Karpas-422 (cell line): Measurements from ENCODE around the gene TBC1D22B. TPM values are rescaled to one million over a fixed set of nuclear protein-coding genes. Genes with fewer than 3 reads are reported as not detected.

Experiments used
- DNase-seq: peaks from one replicate; pipeline ENCODE4 v3.0.0-alpha.2; 2015
- H2AFZ ChIP-seq: fragments of 200-600 bp; sonication (generic); 2 replicates; pipeline ENCODE4 v1.6.1; 2014; ENCODE audit warnings: antibody characterized with exemption, low read length, mixed read lengths
- H3K27ac ChIP-seq: fragments of 200-600 bp; sonication (generic); 2 replicates; pipeline ENCODE4 v1.5.1; 2014; ENCODE audit warnings: mild to moderate bottlenecking, low read length, moderate library complexity
- H3K27me3 ChIP-seq: fragments of 200-600 bp; sonication (generic); 2 replicates; pipeline ENCODE4 v1.6.1; 2014; ENCODE audit warnings: low read length, mixed read lengths
- H3K36me3 ChIP-seq: fragments of 200-600 bp; sonication (generic); 2 replicates; pipeline ENCODE4 v1.6.1; 2014; ENCODE audit warnings: low read length, mixed read lengths; ENCODE audit not compliant: insufficient read depth
- H3K4me1 ChIP-seq: fragments of 200-600 bp; sonication (generic); 2 replicates; pipeline ENCODE4 v1.6.1; 2014; ENCODE audit warnings: mild to moderate bottlenecking, low read length, mixed read lengths
- H3K4me2 ChIP-seq: fragments of 200-600 bp; sonication (generic); 2 replicates; pipeline ENCODE4 v1.6.1; 2014; ENCODE audit warnings: low read length, low read depth, mild to moderate bottlenecking; ENCODE audit not compliant: poor library complexity, severe bottlenecking
- H3K4me3 ChIP-seq: fragments of 200-600 bp; sonication (generic); 2 replicates; pipeline ENCODE4 v1.5.1; 2014; ENCODE audit warnings: mild to moderate bottlenecking, antibody characterized with exemption, low read length, mixed read lengths
- H3K79me2 ChIP-seq: fragments of 200-600 bp; sonication (generic); 2 replicates; pipeline ENCODE4 v1.6.1; 2014; ENCODE audit warnings: mild to moderate bottlenecking, low read length, mixed read lengths
- H3K9ac ChIP-seq: fragments of 200-600 bp; sonication (generic); 2 replicates; pipeline ENCODE4 v1.6.0; 2014; ENCODE audit warnings: low read length
- H3K9me2 ChIP-seq: fragments of 200-600 bp; sonication (generic), shearing (Covaris generic); replicated peaks from 2 replicates; pipeline ENCODE4 v1.6.0; 2014; ENCODE audit warnings: mild to moderate bottlenecking, low read length, moderate library complexity; ENCODE audit not compliant: insufficient read depth
- H3K9me3 ChIP-seq: fragments of 300-700, 200-600 bp; sonication (generic); 2 replicates; pipeline ENCODE4 v1.6.1; 2014; ENCODE audit warnings: low read length, mixed read lengths
- H4K20me1 ChIP-seq: fragments of 200-600 bp; sonication (generic); 2 replicates; pipeline ENCODE4 v1.6.1; 2014; ENCODE audit warnings: mild to moderate bottlenecking, antibody characterized with exemption, low read length, low read depth; ENCODE audit not compliant: insufficient read depth
- total RNA-seq: library from RNA; depleted of rRNA; stranded (reverse); fragments of >200 nt; shearing (Covaris generic); gene quantifications from 2 replicates; pipeline ENCODE4 v1.2.3, GENCODE V29; 2014; ENCODE audit warnings: low replicate concordance

Gene TBC1D22B
- total RNA-seq, 1 experiment from 2014 or later = 9.2 TPM

DNA sequence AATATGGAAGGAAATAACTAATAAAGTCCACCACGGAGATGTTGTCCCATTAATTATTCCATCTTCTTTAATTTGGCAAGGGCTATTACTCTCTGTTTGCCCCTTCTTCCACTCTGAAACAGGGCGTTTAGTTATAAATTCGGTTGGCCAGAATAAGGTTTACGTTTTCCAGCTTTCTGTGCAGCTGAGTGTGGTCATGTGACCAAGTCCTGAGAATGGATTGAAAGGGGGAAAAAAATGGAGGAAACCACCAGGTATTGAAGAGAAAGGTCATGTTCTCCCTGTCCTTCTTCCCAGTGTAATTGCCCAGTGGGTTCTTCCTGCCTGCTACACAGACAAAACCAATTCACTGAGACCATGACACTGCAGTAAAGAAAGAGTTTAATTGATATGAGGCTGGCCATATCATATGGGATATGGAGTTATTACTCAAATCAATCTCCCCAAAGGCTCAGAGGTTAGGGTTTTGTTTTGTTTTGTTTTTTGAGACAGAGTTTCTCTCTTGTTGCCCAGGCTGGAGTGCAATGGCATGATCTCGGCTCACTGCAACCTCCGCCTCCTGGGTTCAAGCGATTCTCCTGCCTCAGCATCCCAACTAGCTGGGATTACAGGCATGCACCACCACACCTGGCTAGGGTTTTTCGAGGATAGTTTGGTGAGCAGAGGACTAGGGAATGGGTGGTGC lies 14.3 kb upstream of the TBC1D22B start:
- Histone ChIP-seq H2AFZ (no peak overlapping the region), H4K20me1 (no peaks in the 10 kb centered on the region), H3K27ac (no peak overlapping the region), H3K9me2 (no peaks in the 10 kb centered on the region), H3K9me3 (no peaks in the 10 kb centered on the region), H3K4me1 (0 out of 2 replicates have a peak, but pooled peaks cover 4% of the 10 kb centered on the region), H3K4me3 (no peak overlapping the region), H3K4me2 (no peak overlapping the region), H3K36me3 (no peaks in the 10 kb centered on the region), H3K27me3 (no peaks in the 10 kb centered on the region), H3K9ac (no peak overlapping the region), H3K79me2 (no peaks in the 10 kb centered on the region)
- no peak for DNase-seq

DNA sequence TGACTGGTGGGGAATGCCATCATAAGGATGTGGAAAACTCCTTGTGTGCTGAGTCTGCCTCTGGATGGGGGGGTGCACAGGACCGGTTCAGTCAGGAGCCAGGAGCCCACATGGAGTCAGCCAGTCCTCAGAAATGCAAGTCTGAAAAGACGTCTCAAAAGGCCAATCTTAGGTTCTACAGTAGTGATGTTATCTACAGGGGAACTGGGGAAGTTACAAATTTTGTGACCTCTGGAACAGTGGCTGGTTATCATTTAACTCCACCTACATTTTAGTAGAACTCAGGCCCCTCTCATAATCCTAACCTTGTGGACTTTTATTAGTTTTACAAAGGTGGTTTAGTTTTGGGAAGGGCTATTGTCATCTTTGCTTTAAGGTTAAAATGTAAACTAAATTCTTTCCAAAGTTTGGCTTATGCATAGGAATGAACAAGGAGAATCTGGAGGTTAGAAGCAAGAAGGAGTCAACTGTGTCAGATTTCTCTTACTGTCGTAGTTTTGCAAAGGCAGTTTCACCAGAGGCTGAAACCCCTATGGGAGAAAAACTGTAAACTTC lies 13.7 kb upstream of the TBC1D22B start:
- H3K36me3 ChIP-seq = no peaks in the 10 kb centered on the region
- 0 out of 2 replicates have a peak, but pooled peaks cover 4% of the 10 kb centered on the region for H3K4me1 ChIP-seq
- H2AFZ ChIP-seq = no peak overlapping the region
- no peak overlapping the region for H3K4me2 ChIP-seq
- H3K27ac ChIP-seq = no peak overlapping the region
- H3K9me3 ChIP-seq = no peaks in the 10 kb centered on the region
- H4K20me1 ChIP-seq = no peaks in the 10 kb centered on the region
- no peaks in the 10 kb centered on the region for H3K27me3 ChIP-seq
- no peak overlapping the region for H3K4me3 ChIP-seq
- H3K9me2 ChIP-seq = no peaks in the 10 kb centered on the region
- no peaks in the 10 kb centered on the region for H3K79me2 ChIP-seq
- no peak for DNase-seq
- H3K9ac ChIP-seq = no peak overlapping the region

DNA sequence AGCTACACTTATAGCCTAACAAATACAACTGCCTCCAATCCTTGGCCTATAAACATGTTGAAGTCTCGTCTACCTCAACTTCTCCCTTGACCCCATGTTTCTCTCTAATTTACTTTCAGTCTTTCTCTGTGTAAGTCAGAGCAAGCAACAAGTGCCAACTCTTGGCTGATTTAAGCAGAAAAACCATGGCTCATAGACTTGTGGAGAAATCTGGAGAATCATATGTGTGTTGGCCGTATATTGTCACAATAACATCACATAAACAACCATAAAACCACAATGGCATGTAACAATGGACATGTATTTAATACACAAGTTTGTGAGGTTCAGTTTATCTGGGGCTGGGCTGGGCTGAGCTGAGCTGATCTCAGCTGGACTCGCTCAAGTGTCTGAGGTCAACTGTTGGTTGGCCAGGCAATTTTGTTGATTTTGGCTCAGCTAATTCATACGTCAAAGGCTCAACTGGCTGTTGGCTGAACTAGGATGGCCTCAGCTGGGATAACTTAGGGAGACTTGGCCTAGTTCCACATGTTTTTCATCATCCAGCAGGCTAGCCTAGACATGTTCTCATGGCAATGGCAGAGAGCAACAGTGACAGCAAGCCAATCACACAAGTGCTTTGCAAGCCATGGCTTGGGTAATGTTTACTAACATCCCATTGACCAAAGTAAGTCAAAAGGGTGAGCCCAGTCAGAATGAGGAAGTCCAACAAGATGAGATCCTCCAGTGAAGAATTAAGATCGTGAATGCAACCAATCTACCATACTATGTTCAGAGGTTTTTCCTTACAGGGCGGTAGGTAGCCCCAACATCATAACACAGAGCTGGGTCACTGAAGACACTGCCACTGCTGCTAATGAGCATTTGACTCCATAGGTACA lies 12.9 kb upstream of the TBC1D22B start:
- Histone ChIP-seq H3K9ac (no peak overlapping the region), H3K36me3 (no peaks in the 10 kb centered on the region), H3K4me1 (0 out of 2 replicates have a peak, but pooled peaks cover 4% of the 10 kb centered on the region), H3K4me2 (no peak overlapping the region), H2AFZ (no peak overlapping the region), H3K79me2 (no peaks in the 10 kb centered on the region), H3K9me3 (no peaks in the 10 kb centered on the region), H3K27ac (no peak overlapping the region), H3K4me3 (no peak overlapping the region), H4K20me1 (no peaks in the 10 kb centered on the region), H3K9me2 (no peaks in the 10 kb centered on the region), H3K27me3 (no peaks in the 10 kb centered on the region)
- DNase-seq = no peak

DNA sequence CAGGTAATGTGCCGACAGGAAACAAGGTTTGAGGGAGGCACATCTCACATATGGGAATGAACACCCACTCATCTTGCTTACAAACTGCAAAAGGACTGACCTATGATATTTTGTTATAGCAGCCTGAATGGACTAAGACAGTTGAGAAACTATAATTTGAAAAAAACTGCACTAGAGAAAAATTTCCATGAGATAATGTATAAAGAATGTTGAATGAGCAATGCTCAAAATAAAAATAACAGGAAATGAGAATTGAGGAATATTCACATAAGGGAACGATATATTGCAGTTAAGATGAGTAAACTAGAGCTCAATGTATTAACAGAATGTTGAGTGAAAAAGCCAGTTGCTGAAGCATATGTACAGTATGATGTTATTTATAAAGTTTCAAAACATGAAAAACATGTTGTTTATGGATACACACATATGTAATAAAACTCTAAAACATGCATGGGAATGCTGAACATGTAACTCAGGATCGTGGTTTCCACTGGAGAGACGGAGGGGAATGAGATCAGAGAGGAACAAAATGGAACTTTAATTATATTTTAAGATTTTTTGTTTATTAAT lies 6.3 kb upstream of the TBC1D22B start:
- Histone ChIP-seq H3K36me3 (no peaks in the 10 kb centered on the region), H3K9me2 (no peaks in the 10 kb centered on the region), H3K27ac (no peak overlapping the region), H3K27me3 (no peaks in the 10 kb centered on the region), H4K20me1 (no peaks in the 10 kb centered on the region), H3K4me2 (no peak overlapping the region), H3K4me1 (no peaks in the 10 kb centered on the region), H3K9ac (no peak overlapping the region), H3K4me3 (no peak overlapping the region), H3K79me2 (no peaks in the 10 kb centered on the region), H2AFZ (no peak overlapping the region), H3K9me3 (no peaks in the 10 kb centered on the region)
- no peak for DNase-seq

DNA sequence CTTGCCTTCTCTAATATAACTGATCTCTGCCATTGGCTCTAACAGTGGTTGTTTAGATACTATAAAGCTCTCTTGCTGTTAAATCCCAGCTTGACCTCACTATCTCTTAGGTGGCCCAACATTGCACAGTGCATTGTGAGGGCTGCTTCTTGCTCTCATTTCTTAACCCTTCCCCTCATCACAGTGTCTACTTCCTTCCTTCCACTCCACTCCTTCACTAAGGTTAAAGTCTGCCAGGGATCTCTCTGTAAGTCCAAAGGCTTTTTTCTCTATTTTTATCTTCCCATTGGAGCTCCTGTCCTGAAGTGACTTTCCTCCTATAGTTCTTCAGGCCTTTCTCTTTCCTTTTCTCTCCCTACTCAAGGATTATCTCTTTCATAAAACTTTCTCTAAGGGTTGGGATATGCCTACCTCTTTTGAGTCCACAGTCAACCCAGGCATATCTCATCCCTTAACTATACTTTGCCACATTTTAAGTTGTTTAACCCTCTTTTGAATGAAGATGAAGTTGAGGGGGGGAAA lies 4.0 kb upstream of the TBC1D22B start:
- H3K36me3 ChIP-seq = no peaks in the 10 kb centered on the region
- peaks cover 8% of the 10 kb centered on the region for H3K4me1 ChIP-seq
- no peak for DNase-seq
- no peaks in the 10 kb centered on the region for H3K27me3 ChIP-seq
- H3K27ac ChIP-seq = no peak overlapping the region
- H4K20me1 ChIP-seq = no peaks in the 10 kb centered on the region
- H3K9me2 ChIP-seq = no peaks in the 10 kb centered on the region
- peaks cover 7% of the 10 kb centered on the region for H3K79me2 ChIP-seq
- no peak overlapping the region for H3K4me2 ChIP-seq
- no peak overlapping the region for H2AFZ ChIP-seq
- H3K9me3 ChIP-seq = no peaks in the 10 kb centered on the region
- no peak overlapping the region for H3K9ac ChIP-seq
- H3K4me3 ChIP-seq = no peak overlapping the region

DNA sequence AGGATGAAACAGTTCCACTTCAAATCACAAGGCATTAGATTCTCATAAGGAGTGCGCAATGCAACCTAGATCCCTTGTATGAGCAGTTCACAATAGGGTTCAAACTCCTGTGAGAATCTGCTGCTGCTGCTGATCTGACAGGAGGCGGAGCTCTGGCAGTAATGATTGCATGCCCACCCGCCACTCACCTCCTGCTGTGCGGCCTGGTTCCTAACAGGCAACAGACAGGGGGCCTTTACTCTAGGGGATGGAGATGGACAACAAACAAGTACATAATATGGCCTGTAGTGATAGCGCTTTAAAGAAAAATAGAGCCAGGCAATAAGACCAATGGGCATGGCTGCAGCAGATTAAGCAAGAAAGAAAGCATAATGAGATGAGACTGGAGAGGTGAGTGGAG lies 2.7 kb upstream of the TBC1D22B start:
- Histone ChIP-seq H3K27me3 (no peaks in the 10 kb centered on the region), H3K36me3 (no peaks in the 10 kb centered on the region), H3K9ac (no peak overlapping the region), H3K4me2 (no peak overlapping the region), H2AFZ (no peak overlapping the region), H3K27ac (no peak overlapping the region), H3K4me3 (no peak overlapping the region), H4K20me1 (no peaks in the 10 kb centered on the region), H3K79me2 (peaks cover 16% of the 10 kb centered on the region), H3K4me1 (peaks cover 21% of the 10 kb centered on the region), H3K9me2 (no peaks in the 10 kb centered on the region), H3K9me3 (no peaks in the 10 kb centered on the region)
- DNase-seq = no peak

DNA sequence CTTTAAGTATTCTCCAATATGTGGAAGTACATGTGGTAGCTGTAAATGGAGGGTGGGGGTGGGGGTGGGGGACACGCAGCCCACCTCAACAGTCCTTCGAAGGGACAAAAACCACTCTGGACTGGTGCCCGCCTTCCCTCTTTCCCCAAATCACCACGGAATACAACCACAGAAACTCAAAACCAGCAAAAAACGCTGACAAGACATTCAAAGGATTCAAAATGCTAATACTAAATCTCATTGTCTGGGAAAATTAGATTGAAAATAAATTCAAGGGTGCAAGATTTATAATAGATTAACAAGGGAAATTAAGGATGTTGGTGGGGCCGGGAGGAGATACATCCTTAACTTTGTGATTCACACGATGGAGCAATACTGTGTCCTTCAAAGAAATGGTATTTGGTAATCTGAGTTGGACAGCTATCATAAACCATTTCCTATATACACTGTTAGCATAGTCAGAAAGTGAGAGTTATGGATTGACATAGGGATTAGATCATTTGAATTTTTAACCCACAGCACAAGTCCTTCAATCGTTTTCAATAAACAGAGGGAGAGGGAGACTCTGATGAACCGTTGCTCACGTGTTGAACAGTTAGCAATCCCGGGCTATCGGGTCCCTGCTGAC lies 766 bp upstream of the TBC1D22B start:
- no peaks in the 10 kb centered on the region for H3K36me3 ChIP-seq
- peak overlapping the region; percentile 82 for H3K4me2 ChIP-seq
- no peak overlapping the region for H3K27ac ChIP-seq
- no peak overlapping the region for H3K9ac ChIP-seq
- no peaks in the 10 kb centered on the region for H4K20me1 ChIP-seq
- peak overlapping the region; percentile 87; the same call in 1 of the 2 replicates for H3K4me3 ChIP-seq
- H3K9me2 ChIP-seq = no peaks in the 10 kb centered on the region
- peaks cover 30% of the 10 kb centered on the region for H3K79me2 ChIP-seq
- H2AFZ ChIP-seq = peak overlapping the region; percentile 41; the same call in 1 of the 2 replicates
- no peaks in the 10 kb centered on the region for H3K27me3 ChIP-seq
- no peak for DNase-seq
- no peaks in the 10 kb centered on the region for H3K9me3 ChIP-seq
- H3K4me1 ChIP-seq = peaks cover 24% of the 10 kb centered on the region
